Neural progenitor cell (in vitro differentiated cells): ENCODE measurements around the gene EIPR1. TPM values are rescaled to one million over a fixed set of nuclear protein-coding genes. Genes with fewer than 3 reads are reported as not detected.
A peak's percentile ranks its signal among the peaks of the same experiment; 100 is the strongest.

Experiments
- DNase-seq: peaks from one replicate; pipeline ENCODE4 v3.0.0-alpha.2; 2016; ENCODE audit warnings: low spot score
- H2AFZ ChIP-seq: fragments of 200-600 bp; sonication (generic); replicated peaks from 2 replicates; pipeline ENCODE4 v1.6.1; 2016; ENCODE audit warnings: antibody characterized with exemption
- H3F3A ChIP-seq: fragments of 200-600 bp; sonication (generic); 2 replicates; pipeline ENCODE4 v1.6.1; 2016; ENCODE audit warnings: antibody characterized with exemption, low read depth
- H3K27ac ChIP-seq: fragments of 200-600 bp; sonication (generic); 2 replicates; pipeline ENCODE4 v1.5.1; 2016; ENCODE audit warnings: mild to moderate bottlenecking
- H3K27me3 ChIP-seq: fragments of 200-600 bp; sonication (generic); 2 replicates; pipeline ENCODE4 v1.6.1; 2016; ENCODE audit warnings: mild to moderate bottlenecking, moderate library complexity
- H3K36me3 ChIP-seq: fragments of 200-600 bp; sonication (generic); 2 replicates; pipeline ENCODE4 v1.5.1; 2016
- H3K4me1 ChIP-seq: fragments of 200-600 bp; sonication (generic); 2 replicates; pipeline ENCODE4 v1.6.1; 2016; ENCODE audit warnings: mixed run types
- H3K4me2 ChIP-seq: fragments of 200-600 bp; sonication (generic); 2 replicates; pipeline ENCODE4 v1.6.1; 2016
- H3K4me3 ChIP-seq: fragments of 200-600 bp; sonication (generic); 2 replicates; pipeline ENCODE4 v1.5.1; 2016
- H3K79me2 ChIP-seq: fragments of 200-600 bp; sonication (generic); 2 replicates; pipeline ENCODE4 v1.6.1; 2016; ENCODE audit warnings: low read depth
- H3K9ac ChIP-seq: fragments of 200-600 bp; sonication (generic); 2 replicates; pipeline ENCODE4 v1.6.1; 2016
- H3K9me3 ChIP-seq: fragments of 200-600 bp; sonication (generic); 2 replicates; pipeline ENCODE4 v1.5.1; 2016; ENCODE audit warnings: low read depth
- H4K20me1 ChIP-seq: fragments of 200-600 bp; sonication (generic); 2 replicates; pipeline ENCODE4 v1.6.1; 2016; ENCODE audit warnings: low read depth
- H3K27ac Mint-ChIP-seq: 3 replicates; pipeline ENCODE4 v1.8.0; 2021; ENCODE audit warnings: mixed read lengths
- H3K27me3 Mint-ChIP-seq: 2 replicates; pipeline ENCODE4 v1.8.0; 2022; ENCODE audit warnings: low read depth, mild to moderate bottlenecking, inconsistent platforms, moderate library complexity, mixed read lengths; ENCODE audit not compliant: insufficient read depth
- H3K36me3 Mint-ChIP-seq: 3 replicates; pipeline ENCODE4 v1.8.0; 2021; ENCODE audit warnings: mixed read lengths
- H3K4me1 Mint-ChIP-seq: 3 replicates; pipeline ENCODE4 v1.8.0; 2021; ENCODE audit warnings: mixed read lengths
- H3K4me3 Mint-ChIP-seq: 3 replicates; pipeline ENCODE4 v1.8.0; 2021; ENCODE audit warnings: mild to moderate bottlenecking, moderate library complexity, mixed read lengths
- H3K9me3 Mint-ChIP-seq: 3 replicates; pipeline ENCODE4 v1.8.0; 2020; ENCODE audit warnings: mixed read lengths
- CTCF ChIP-seq: fragments of 200-600 bp; sonication (generic); IDR thresholded peaks from 2 replicates; pipeline ENCODE4 v1.5.1; 2017; ENCODE audit warnings: antibody characterized with exemption, mild to moderate bottlenecking
- EZH2 ChIP-seq: fragments of 200-600 bp; sonication (generic); IDR thresholded peaks from 2 replicates; pipeline ENCODE4 v1.6.1; 2017; ENCODE audit warnings: antibody characterized with exemption, mild to moderate bottlenecking, moderate library complexity
- EZH2phosphoT487 ChIP-seq: fragments of 200-600 bp; sonication (generic); IDR thresholded peaks from 2 replicates; pipeline ENCODE4 v1.6.1; 2017; ENCODE audit warnings: antibody characterized with exemption
- total RNA-seq: library from RNA; depleted of rRNA; stranded (reverse); fragments of >200 nt; gene quantifications from 2 replicates; pipeline ENCODE4 v1.2.3, GENCODE V29; 2015; ENCODE audit warnings: low replicate concordance

EIPR1 gene
- total RNA-seq, 1 donor from 2014 or later = 57.1 TPM

- Mint-ChIP-seq H3K27me3 (peaks cover 2% of the 10 kb centered on the region), H3K9me3 (no peaks in the 10 kb centered on the region), H3K27ac (no peak overlapping the region), H3K36me3 (peaks cover 31% of the 10 kb centered on the region), H3K4me1 (no peaks in the 10 kb centered on the region), H3K4me3 (no peak overlapping the region)
- Histone ChIP-seq H3K27me3 (no peaks in the 10 kb centered on the region), H3K4me1 (no peaks in the 10 kb centered on the region), H2AFZ (no peak overlapping the region), H3K4me2 (no peak overlapping the region), H3F3A (no peaks in the 10 kb centered on the region), H3K36me3 (no peaks in the 10 kb centered on the region), H3K79me2 (peaks cover 24% of the 10 kb centered on the region), H3K9ac (no peak overlapping the region), H4K20me1 (peaks cover 2% of the 10 kb centered on the region), H3K27ac (no peak overlapping the region), H3K9me3 (no peaks in the 10 kb centered on the region), H3K4me3 (no peak overlapping the region)
- DNase-seq = no peak
- TF ChIP-seq EZH2phosphoT487 = no peak
Measured at GRCh38 chr2:3387644-3388411, 10.2 kb upstream of the EIPR1 start.

- Mint-ChIP-seq H3K4me3 (no peak overlapping the region), H3K27ac (no peak overlapping the region), H3K4me1 (no peaks in the 10 kb centered on the region), H3K36me3 (peaks cover 24% of the 10 kb centered on the region), H3K27me3 (peaks cover 2% of the 10 kb centered on the region), H3K9me3 (no peaks in the 10 kb centered on the region)
- no peaks in the 10 kb centered on the region for H3F3A ChIP-seq
- no peak overlapping the region for H3K4me3 ChIP-seq
- no peaks in the 10 kb centered on the region for H3K36me3 ChIP-seq
- TF ChIP-seq EZH2phosphoT487 (no peak), EZH2 (no peak), CTCF (no peak)
- H4K20me1 ChIP-seq = peaks cover 2% of the 10 kb centered on the region
- peaks cover 29% of the 10 kb centered on the region for H3K79me2 ChIP-seq
- DNase-seq = no peak
- H2AFZ ChIP-seq = no peak overlapping the region
- H3K4me2 ChIP-seq = no peak overlapping the region
- no peak overlapping the region for H3K27ac ChIP-seq
- H3K27me3 ChIP-seq = no peaks in the 10 kb centered on the region
- no peaks in the 10 kb centered on the region for H3K4me1 ChIP-seq
- no peaks in the 10 kb centered on the region for H3K9me3 ChIP-seq
- no peak overlapping the region for H3K9ac ChIP-seq
Measured at GRCh38 chr2:3387011-3387410, 9.4 kb upstream of the EIPR1 start.

GRCh38 chr2:3386448-3386958, 8.9 kb upstream of the EIPR1 start:
- no peak overlapping the region for H3K4me2 ChIP-seq
- H3K9me3 Mint-ChIP-seq = no peaks in the 10 kb centered on the region

More at GRCh38 chr2:3386448-3386958, 8.9 kb upstream of the EIPR1 start:
- H3K4me1 Mint-ChIP-seq = peaks cover 3% of the 10 kb centered on the region
- no peaks in the 10 kb centered on the region for H3K27me3 ChIP-seq
- H3K4me1 ChIP-seq = no peaks in the 10 kb centered on the region
- TF ChIP-seq EZH2phosphoT487 (no peak), EZH2 (no peak), CTCF (no peak)
- H2AFZ ChIP-seq = no peak overlapping the region
- no peaks in the 10 kb centered on the region for H3K9me3 ChIP-seq
- H3K79me2 ChIP-seq = peaks cover 33% of the 10 kb centered on the region
- no peaks in the 10 kb centered on the region for H3K36me3 ChIP-seq
- H3K27me3 Mint-ChIP-seq = peaks cover 2% of the 10 kb centered on the region
- H3F3A ChIP-seq = no peaks in the 10 kb centered on the region
- no peak overlapping the region for H3K27ac ChIP-seq
- no peak overlapping the region for H3K4me3 Mint-ChIP-seq
- H3K4me3 ChIP-seq = no peak overlapping the region
- H4K20me1 ChIP-seq = peaks cover 2% of the 10 kb centered on the region
- no peak for DNase-seq
- peaks cover 25% of the 10 kb centered on the region for H3K36me3 Mint-ChIP-seq
- peak overlapping the region; percentile 1 for H3K27ac Mint-ChIP-seq
- no peak overlapping the region for H3K9ac ChIP-seq
